Right cardiac atrium (tissue), 5 donors: Measurements from ENCODE around the gene IGIP. TPM values are rescaled to one million over a fixed set of nuclear protein-coding genes. Genes with fewer than 3 reads are reported as not detected.
A peak's percentile ranks its signal among the peaks of the same experiment; 100 is the strongest.

Source experiments
- ATAC-seq, 2 donors: fragments of 200-7000 bp; cut with Tn5 transposase; one replicate each; pipeline versions ENCODE4 v1.8.0 to v1.9.1; 2020; ENCODE audit warnings: moderate library complexity in 2 of 2, mild to moderate bottlenecking in 1 of 2
- DNase-seq, 3 donors: peaks; one replicate each; pipeline ENCODE4 v3.0.0-alpha.2; 2020
- H3K27ac ChIP-seq: one replicate; pipeline ENCODE4 v1.5.1; 2013; ENCODE audit warnings: mild to moderate bottlenecking, low read length, control low read depth, moderate library complexity
- H3K27me3 ChIP-seq: one replicate; pipeline ENCODE4 v1.6.1; 2013; ENCODE audit not compliant: control insufficient read depth, insufficient read depth
- H3K4me1 ChIP-seq: one replicate; pipeline ENCODE4 v1.6.1; 2013; ENCODE audit warnings: low read length; ENCODE audit not compliant: control insufficient read depth, insufficient read depth
- H3K4me3 ChIP-seq: one replicate; pipeline ENCODE4 v1.5.1; 2013; ENCODE audit warnings: low read length, control low read depth
- H3K9me3 ChIP-seq: one replicate; pipeline ENCODE4 v1.6.1; 2013; ENCODE audit warnings: low read length; ENCODE audit not compliant: control insufficient read depth
- WGBS: extraction: QIAGEN DNeasy Blood & Tissue Kit; methylation state at CpG from one replicate; pipeline ENCODE4 v1.1.7; 2013; 5-methylcytosine and 5-hydroxymethylcytosine counted together
- intact Hi-C, 4 donors: fragments of 100-400 bp; cut with DNase I; formaldehyde crosslinking; loops; one replicate each; pipeline versions ENCODE4 v1.11.0 to v1.14.0; 2022 to 2023
- polyA plus RNA-seq: library from polyadenylated mRNA; stranded (reverse); fragments of 200-250 nt; gene quantifications from one replicate; pipeline ENCODE4 v1.2.3, GENCODE V29; 2013
- total RNA-seq, 4 donors: library from RNA; stranded (reverse); fragmentation: NEBNext Ultra II Directional; extraction: Animal tissue kit (Norgen Biotek cat#: 25700); gene quantifications; one replicate each; pipeline ENCODE4 v1.2.1, GENCODE V29; 2021
- donor health status: healthy with polysubstance abuse.
- donor health status: DM: no; HTN: yes; CAD: no.
- donor health status: DM: no; HTN: no; CAD: no.
- donor health status: DM: no; HTN: yes; CAD: no; lungs with severe emphysema.
- donor health status: DM: yes; HTN: yes; CAD: no.

IGIP gene
- total and polyA plus RNA-seq, 5 donors = 9.8 to 20.1 (median 16.3) TPM

GRCh38 chr5:140165101-140165922 lies 39.6 kb downstream of the IGIP start:
- ATAC-seq (peak; percentile 89 to 93), DNase-seq (peak in 2 of 3 donors; percentile 53 to 62)
- H3K27me3 ChIP-seq = no peaks in the 10 kb centered on the region
- 64% methylated on average over 5 of the region's 5 CpGs for WGBS
- no peak overlapping the region for H3K4me3 ChIP-seq
- H3K27ac ChIP-seq = no peak overlapping the region
- no peaks in the 10 kb centered on the region for H3K9me3 ChIP-seq
- H3K4me1 ChIP-seq = no peaks in the 10 kb centered on the region
- intact Hi-C loops = no loop called here

GRCh38 chr5:140165923-140166270 lies 40.2 kb downstream of the IGIP start:
- Histone ChIP-seq H3K27me3 (no peaks in the 10 kb centered on the region), H3K4me1 (no peaks in the 10 kb centered on the region), H3K4me3 (no peak overlapping the region), H3K9me3 (no peaks in the 10 kb centered on the region), H3K27ac (no peak overlapping the region)
- ATAC-seq = no peak
- peak in 1 of 3 donors; percentile 49 for DNase-seq
- 65% methylated on average over 4 of the region's 4 CpGs for WGBS
- intact Hi-C loops = no loop called here

DNA sequence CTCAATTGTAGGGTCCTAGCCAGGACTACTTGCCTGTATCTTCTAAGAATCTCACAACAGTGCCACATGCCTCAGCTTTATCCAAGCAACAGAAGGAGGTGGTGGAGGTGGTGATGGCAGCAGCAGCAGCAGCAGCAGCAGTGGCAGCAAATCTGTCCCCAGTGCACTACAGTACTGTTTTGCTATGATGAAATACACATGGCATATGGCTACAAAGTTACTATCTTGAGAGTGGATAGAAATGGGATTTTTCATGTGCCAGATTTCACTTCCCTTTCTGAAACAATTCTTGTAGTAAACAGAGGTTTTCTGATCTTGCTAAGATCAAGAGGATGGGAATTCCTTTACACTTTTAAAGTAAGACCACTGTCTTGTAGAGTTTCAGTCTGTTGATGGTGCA lies 41.2 kb downstream of the IGIP start:
- Histone ChIP-seq H3K27me3 (no peaks in the 10 kb centered on the region), H3K27ac (no peak overlapping the region), H3K4me1 (no peaks in the 10 kb centered on the region), H3K9me3 (no peaks in the 10 kb centered on the region), H3K4me3 (no peak overlapping the region)
- no peak for ATAC-seq
- peak in 1 of 3 donors; percentile 3 for DNase-seq
- intact Hi-C loops = no loop called here

DNA sequence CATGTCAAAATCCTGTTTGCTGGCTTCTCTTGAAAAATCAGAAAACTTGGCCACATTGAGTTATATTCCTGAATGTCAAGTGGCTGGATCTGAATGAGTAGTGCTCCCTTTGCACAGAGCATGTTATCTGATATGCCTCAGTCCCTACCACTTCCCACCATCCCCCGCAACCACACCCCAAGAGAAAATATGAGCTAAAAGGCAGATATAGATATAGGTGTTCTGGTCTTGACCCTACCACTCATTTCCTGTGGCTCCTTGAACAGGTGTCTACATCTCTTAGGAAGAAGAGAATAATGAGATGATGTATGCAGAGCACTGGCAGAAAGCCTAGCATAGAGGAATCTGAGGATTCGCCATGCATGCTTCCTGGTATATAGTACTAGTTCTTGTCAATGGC lies 42.6 kb downstream of the IGIP start:
- ATAC-seq = no peak
- intact Hi-C loops = no loop called here
- Histone ChIP-seq H3K4me1 (no peaks in the 10 kb centered on the region), H3K4me3 (no peak overlapping the region), H3K27ac (no peak overlapping the region), H3K9me3 (no peaks in the 10 kb centered on the region), H3K27me3 (no peaks in the 10 kb centered on the region)
- no peak for DNase-seq
- 98% methylated on average over 2 of the region's 2 CpGs for WGBS

DNA sequence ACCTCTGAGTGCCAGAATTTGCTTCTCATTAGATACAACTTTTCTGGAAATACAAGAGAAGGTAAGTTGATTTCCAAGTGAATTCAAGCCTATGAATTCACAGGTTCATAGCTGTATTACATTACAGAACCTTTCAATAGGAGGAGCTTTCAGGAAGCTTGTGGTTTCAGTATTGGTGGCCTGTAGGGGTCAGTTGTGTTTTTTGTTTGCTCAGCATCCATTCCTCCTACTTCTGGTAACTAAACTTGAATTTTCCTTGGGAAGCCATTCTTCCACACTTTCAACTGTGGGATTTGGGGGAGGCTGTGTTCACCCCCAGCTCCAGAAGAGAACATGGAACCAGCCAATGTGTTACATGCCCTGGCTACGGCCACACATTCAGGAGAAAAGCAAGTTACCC lies 43.7 kb downstream of the IGIP start:
- Histone ChIP-seq H3K27ac (no peak overlapping the region), H3K4me3 (no peak overlapping the region), H3K9me3 (no peaks in the 10 kb centered on the region), H3K27me3 (no peaks in the 10 kb centered on the region), H3K4me1 (no peaks in the 10 kb centered on the region)
- WGBS = 89% methylated on average over 1 of the region's 1 CpG
- DNase-seq = no peak
- intact Hi-C loops = no loop called here
- ATAC-seq = no peak

- Histone ChIP-seq H3K4me3 (no peak overlapping the region), H3K9me3 (no peaks in the 10 kb centered on the region), H3K27ac (no peak overlapping the region), H3K4me1 (peaks cover 5% of the 10 kb centered on the region), H3K27me3 (no peaks in the 10 kb centered on the region)
- ATAC-seq = no peak
- DNase-seq = no peak
- 82% methylated on average over 2 of the region's 2 CpGs for WGBS
- intact Hi-C loops = loop anchor here in 1 of 4 donors (10.0 kb wide), 1 partner anchor 172 kb away; the partner anchor contains the start of gene HBEGF
Measured at GRCh38 chr5:140172483-140172882, 46.7 kb downstream of the IGIP start.

- WGBS = 75% methylated on average over 2 of the region's 2 CpGs
- intact Hi-C loops = loop anchor here in 1 of 4 donors (10.0 kb wide), 1 partner anchor 171 kb away; the partner anchor contains the start of gene HBEGF
- H3K9me3 ChIP-seq = no peaks in the 10 kb centered on the region
- H3K27ac ChIP-seq = no peak overlapping the region
- peaks cover 5% of the 10 kb centered on the region for H3K4me1 ChIP-seq
- no peaks in the 10 kb centered on the region for H3K27me3 ChIP-seq
- ATAC-seq (no peak), DNase-seq (no peak)
- H3K4me3 ChIP-seq = no peak overlapping the region
Measured at GRCh38 chr5:140174014-140174413, 48.3 kb downstream of the IGIP start.

GRCh38 chr5:140174465-140175366 lies 49.0 kb downstream of the IGIP start, which contains the start of gene CYSTM1:
Gene CYSTM1, plus strand, starts transcription at chr5:140175188. Its CDS starts 19,278 bp downstream, at chr5:140194466.
- DNase-seq = peak; percentile 97 to 99 (median 98)
- Histone ChIP-seq H3K27ac (peak within 1 kb of the TSS; percentile 86), H3K4me3 (peak within 1 kb of the TSS; percentile 67), H3K9me3 (no peaks in the 10 kb centered on the region), H3K4me1 (peaks cover 5% of the 10 kb centered on the region), H3K27me3 (no peaks in the 10 kb centered on the region)
- WGBS = 2% methylated on average over 61 of the region's 61 CpGs
- peak; percentile 95 to 96 for ATAC-seq
- intact Hi-C loops = loop anchor here in 2 of 4 donors (5.0 to 10.0 kb wide), 4 partner anchors 48 to 173 kb away; partner anchors contain the start of gene HBEGF (in 2 of the 2)

DNA sequence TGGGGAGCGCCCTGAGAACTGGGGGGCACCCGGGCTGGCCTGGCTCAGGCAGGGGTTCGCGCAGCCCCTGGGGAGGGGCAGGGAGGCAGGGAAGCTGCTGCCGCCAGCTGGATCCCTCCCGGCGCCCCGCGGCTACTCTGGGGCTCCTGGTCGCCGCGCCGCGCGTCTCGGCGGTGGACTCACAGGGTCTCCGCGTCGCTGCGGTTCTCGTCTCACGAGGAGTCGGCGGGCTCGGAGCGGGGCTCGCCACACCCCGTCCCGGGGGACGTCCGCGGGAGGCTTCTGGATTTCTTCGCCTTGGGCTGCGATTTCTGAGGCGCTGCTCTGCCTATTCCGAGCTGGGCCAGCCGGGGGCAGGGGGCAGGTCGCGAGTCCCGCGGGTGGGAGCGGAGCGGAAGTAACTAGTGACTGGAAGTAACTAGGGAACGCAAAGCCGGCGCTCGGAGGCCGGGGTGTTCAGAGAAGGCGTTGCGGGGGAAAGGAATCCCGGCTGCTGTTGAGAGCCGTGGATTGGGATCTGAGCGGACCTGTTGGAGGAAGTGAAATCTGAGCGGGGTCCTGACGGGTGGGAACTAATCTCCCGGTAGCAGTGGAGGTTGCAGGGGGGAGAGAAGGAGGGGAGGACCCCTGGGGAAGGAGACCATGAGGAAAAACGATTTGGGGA lies 49.8 kb downstream of the IGIP start:
- DNase-seq (peak; percentile 86 to 92 (median 92)), ATAC-seq (peak; percentile 70 to 78)
- intact Hi-C loops = loop anchor here in 2 of 4 donors (5.0 to 10.0 kb wide), 4 partner anchors 47 to 172 kb away; partner anchors contain the start of gene HBEGF (in 2 of the 2)
- H3K27ac ChIP-seq = peak overlapping the region; percentile 86
- peaks cover 8% of the 10 kb centered on the region for H3K4me1 ChIP-seq
- no peaks in the 10 kb centered on the region for H3K9me3 ChIP-seq
- H3K4me3 ChIP-seq = peak overlapping the region; percentile 67
- H3K27me3 ChIP-seq = no peaks in the 10 kb centered on the region
- WGBS = under 1% methylated on average over 58 of the region's 58 CpGs

- H3K9me3 ChIP-seq = no peaks in the 10 kb centered on the region
- DNase-seq (no peak), ATAC-seq (no peak)
- 10% methylated on average over 4 of the region's 4 CpGs for WGBS
- H3K27ac ChIP-seq = peak overlapping the region; percentile 86
- peaks cover 8% of the 10 kb centered on the region for H3K4me1 ChIP-seq
- H3K4me3 ChIP-seq = peak overlapping the region; percentile 67
- intact Hi-C loops = loop anchor here in 2 of 4 donors (5.0 to 10.0 kb wide), 4 partner anchors 46 to 171 kb away; partner anchors contain the start of gene HBEGF (in 2 of the 2)
- no peaks in the 10 kb centered on the region for H3K27me3 ChIP-seq
Measured at GRCh38 chr5:140176031-140176387, 50.3 kb downstream of the IGIP start.
